Fibroblast of pulmonary artery (primary cell): Measurements from ENCODE around the gene PHC2.

Experiments used
- DNase-seq: peaks from one replicate; pipeline ENCODE4 v3.0.0-alpha.2; 2010; ENCODE audit warnings: low read depth
- H3K4me3 ChIP-seq: replicated peaks from 2 replicates; pipeline ENCODE4 v1.5.1; 2011; ENCODE audit warnings: low read depth, mild to moderate bottlenecking, control low read depth, low read length, moderate library complexity
- TF ChIP-seq, protein P1 (sequence below): IDR thresholded peaks from 2 replicates; pipeline ENCODE4 v1.5.1; 2011; ENCODE audit warnings: mild to moderate bottlenecking, control low read depth, low read length, inconsistent platforms; ENCODE audit errors: missing control alignments

The PHC2 gene

DNA sequence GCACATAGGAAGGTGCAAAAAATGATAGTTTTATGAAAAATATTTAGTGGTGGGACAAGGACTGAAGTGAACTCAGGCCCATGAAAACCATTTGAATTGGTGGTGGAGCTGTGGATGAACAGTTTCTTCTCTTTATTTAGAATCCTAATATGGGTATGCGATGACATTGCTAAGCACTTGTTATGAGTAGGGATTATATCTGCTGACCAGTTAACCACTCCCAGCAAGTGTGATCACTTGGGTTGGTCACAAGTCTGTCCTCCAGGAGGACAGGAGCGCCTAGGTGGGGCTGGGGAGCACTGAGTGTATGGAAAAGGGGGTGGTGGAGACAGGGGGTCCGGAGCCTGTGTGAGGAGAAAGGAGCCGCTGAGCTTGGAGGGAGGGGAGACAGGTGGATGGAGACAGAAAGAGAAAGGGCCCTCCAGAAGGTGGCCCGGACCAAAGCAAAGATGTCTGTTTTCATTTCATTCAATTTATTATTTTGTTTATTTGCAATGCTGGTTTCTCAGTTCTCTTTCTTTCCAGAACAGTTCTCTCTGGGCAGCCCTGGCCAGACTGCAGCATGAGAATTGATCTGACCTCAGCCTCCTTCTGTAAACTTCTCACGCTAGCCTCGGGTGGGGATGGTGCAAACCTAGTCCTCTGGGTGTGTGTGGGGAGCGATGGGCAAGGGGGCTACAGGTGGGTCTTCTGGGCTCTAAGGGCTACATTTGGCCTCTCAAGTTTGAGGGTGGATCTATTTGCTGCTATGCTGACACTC is 31.7 kb upstream of the PHC2 start:
- TF ChIP-seq, protein P1, sequence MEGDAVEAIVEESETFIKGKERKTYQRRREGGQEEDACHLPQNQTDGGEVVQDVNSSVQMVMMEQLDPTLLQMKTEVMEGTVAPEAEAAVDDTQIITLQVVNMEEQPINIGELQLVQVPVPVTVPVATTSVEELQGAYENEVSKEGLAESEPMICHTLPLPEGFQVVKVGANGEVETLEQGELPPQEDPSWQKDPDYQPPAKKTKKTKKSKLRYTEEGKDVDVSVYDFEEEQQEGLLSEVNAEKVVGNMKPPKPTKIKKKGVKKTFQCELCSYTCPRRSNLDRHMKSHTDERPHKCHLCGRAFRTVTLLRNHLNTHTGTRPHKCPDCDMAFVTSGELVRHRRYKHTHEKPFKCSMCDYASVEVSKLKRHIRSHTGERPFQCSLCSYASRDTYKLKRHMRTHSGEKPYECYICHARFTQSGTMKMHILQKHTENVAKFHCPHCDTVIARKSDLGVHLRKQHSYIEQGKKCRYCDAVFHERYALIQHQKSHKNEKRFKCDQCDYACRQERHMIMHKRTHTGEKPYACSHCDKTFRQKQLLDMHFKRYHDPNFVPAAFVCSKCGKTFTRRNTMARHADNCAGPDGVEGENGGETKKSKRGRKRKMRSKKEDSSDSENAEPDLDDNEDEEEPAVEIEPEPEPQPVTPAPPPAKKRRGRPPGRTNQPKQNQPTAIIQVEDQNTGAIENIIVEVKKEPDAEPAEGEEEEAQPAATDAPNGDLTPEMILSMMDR, result no peak
- no peak for DNase-seq
- H3K4me3 ChIP-seq, result no peak overlapping the region

DNA sequence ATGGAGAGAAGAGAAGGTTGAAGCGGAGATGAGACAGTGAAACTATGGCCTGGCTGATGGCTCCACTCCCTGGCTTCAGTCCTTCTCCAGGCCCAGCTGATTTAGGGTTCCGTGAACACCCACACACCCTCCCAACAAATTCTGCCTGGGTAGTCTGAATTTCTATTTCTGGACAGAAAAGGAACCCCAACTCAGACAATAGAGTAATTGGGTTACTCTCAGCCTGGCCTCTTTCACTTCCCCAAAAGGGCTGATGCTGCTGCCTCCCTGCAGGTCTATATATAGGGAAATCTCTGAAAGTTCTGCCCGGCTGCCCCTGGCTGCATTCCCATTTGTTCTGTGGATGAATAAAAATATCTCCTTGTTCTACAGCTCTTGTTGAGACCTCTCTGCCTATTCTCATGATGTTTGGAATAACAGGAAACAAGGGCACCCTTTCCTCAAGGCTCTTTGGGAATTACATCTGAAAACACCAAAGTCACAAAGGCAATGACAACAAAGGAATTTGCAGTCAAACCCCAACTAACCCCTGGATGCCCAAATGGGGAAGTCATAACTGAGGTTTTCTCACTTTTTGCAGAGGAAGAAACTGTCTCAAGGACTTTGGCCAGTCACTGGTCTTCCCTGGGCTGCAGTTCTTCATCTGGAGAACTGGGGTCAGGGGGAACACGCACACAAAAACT is 30.2 kb upstream of the PHC2 start:
- DNase-seq, result no peak
- no peak overlapping the region for H3K4me3 ChIP-seq
- TF ChIP-seq, protein P1, result no peak

DNA sequence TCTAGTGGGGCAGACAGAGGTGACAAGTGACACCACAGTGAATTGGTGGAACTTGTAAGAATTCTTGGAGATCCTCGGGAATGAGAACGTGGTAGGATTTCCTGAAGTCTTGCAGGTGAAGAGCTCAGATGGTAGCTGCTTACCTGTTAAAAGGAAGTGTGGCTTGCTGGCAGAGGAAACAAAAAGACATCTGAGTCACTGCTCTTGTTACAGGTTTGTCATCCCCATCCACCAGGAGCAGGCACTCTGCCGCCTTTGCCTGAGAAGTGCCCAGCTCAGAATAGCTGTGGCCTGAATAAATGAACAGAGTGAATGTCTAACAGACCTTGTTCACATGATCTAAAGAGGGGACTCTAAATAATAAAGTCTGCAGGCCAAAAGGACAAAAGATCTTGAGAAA is 29.2 kb upstream of the PHC2 start:
- TF ChIP-seq, protein P1, result no peak
- DNase-seq, result no peak
- H3K4me3 ChIP-seq, result no peak overlapping the region

DNA sequence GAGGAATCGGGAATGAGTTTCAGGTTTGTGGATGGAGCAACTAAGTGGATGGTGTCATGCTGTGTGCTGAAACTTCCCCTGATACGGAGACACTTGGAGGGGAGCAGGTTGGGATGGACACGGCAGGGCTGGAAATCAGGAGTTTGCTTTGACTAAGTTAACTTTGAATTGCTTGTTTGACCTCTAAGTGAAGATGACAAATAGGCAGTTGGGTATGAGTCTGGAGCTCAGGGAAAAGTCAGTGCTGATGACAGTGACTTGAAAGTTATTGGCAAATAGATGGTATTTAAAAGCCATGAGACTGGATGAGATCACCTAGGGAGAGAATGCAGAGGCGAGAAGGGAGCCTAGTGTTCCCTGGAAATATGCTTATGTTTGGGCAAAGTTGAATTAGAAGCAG is 28.8 kb upstream of the PHC2 start:
- H3K4me3 ChIP-seq, result no peak overlapping the region
- TF ChIP-seq, protein P1, result no peak
- no peak for DNase-seq

DNA sequence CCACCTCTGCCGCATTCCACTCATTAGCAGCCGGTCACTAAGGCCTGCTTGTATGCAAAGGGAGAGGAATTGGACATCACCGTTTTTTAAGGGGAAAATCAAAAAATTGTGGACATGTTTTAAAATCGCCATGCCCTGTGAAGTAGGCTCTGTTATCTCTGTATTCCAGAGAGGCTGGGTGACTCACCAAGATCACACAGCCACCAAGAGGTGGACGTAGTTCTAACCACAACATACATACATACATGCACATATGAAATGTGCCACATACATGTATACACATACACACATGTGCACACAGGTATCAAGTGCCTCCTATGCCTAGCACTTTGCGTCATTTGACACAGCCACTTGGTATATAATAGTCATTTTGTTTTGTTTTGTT is 25.6 kb upstream of the PHC2 start:
- no peak overlapping the region for H3K4me3 ChIP-seq
- TF ChIP-seq, protein P1, result no peak
- DNase-seq, result no peak

DNA sequence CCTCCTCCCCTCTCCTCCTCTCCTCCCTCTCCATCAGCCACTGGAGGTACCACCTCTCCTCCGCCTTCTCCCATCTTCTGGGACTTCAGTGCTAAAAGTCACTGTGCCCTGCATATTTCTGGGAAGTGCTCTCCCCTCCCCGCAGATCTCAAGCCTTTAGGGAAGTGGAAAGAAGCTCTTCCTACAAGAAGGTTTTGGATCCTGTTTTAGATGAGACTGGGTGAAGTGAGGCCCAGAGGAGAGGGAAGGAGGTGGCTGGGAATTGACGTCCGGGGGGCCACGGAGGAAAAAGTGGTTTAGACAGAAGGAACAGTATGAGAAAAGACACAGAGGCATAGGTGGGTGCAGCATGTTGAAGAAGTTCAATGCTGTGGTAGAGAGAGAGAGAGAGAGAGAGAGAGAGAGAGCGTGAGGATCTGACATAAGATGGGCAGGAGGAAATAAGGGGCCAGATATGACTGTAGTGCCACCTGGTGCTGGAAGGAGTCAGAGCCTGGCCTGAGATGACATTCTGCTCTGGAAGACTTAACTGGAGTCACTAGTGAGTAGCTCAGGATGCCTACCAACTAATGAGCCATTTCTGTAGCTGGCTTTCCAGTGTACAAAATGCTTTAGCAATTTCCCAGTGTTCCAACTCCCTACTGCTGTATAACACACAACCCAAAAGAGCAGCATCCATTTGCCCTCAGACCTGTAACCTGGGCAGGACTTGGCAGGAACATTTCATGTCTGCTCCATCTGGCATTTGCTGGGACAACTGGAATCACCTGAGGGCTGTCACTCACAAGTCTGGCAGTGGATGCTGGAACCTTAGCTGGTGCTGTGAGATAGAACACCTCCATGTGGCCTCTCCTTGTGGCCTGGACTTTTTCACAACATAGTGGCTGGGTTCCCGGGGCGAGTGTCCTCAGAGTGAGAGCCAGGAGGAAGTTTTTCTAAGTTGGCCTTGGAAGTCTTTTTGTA is 24.9 kb upstream of the PHC2 start:
- peak; percentile 87 for DNase-seq
- no peak overlapping the region for H3K4me3 ChIP-seq
- TF ChIP-seq, protein P1, result peak; percentile 83
